CD4-positive, alpha-beta T cell treated with Interleukin-6 at 100 ng/mL for 8 hours (primary cell): ENCODE results near the gene DNAJC22.
"Not testable (repeated sequence)": the region's sequence is repeated elsewhere in the genome, so short reads cannot be mapped to it uniquely, and the experiment has no call there.

Experiments used
- DNase-seq: peaks from one replicate; pipeline ENCODE4 v3.0.0-alpha.2; 2020; ENCODE audit warnings: mixed read lengths, low spot score

Gene DNAJC22

GRCh38 chr12:49346659-49347310 lies at the start of gene DNAJC22:
Gene DNAJC22 (plus strand): TSS chr12:49346888. CDS start chr12:49348873, 1,985 bp downstream.
- no peak for DNase-seq

DNA sequence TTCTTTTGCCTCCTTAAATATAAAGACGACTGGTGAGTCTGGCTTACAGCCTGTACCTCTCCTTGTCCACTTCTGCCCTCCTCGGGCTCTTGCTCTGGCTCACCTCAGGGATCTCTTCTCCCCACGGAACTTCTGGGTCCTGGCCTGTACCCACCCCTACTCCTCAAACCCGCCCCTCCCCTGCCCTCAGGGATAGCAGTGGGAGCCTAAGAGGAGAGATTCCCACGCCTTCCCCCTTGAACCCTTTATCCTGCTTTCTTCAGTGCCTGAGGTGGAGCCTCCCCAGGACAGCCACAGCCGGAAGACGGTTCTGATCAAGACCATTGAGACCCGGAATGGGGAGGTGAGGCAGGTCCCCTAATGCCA lies 49.0 kb upstream of the DNAJC22 start:
- no peak for DNase-seq

DNA sequence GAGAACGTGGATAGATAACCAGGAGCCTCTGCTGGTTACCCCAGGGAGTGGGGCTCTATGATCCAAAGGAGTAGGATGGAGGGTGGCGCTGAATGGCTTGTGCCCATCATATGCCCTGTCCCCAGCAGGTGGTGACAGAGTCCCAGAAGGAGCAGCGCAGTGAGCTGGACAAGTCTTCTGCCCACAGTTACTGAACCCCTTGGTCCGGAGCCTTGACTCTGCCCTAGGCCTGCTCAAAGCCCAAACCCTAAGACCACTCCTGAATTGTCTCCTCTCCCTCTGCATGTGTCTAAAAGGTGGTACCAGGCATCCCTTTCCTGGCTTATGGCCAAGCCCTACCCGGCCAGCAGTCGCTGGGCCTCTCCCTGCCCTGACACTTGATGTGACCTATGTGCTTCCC lies 48.5 kb upstream of the DNAJC22 start:
- DNase-seq, result no peak

DNA sequence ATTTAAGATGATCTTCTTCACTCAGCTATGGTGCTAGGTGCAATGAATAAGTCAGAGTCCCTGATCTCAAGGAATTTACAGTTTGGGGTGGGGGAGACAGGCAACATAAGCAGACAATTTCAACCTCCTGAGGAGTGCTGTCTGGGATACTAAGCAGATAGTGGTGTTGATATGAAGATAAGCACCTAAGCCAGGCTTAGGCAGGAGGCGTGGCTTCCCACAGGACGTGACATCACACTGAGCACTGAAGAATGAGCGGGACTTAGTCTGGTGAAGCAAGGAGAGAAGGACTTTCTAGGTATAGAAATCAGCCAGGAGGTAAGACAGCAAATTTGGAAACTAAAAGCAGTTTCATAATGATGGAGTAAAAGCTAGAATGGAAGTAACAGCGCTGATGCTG lies 44.9 kb upstream of the DNAJC22 start:
- DNase-seq, result no peak

DNA sequence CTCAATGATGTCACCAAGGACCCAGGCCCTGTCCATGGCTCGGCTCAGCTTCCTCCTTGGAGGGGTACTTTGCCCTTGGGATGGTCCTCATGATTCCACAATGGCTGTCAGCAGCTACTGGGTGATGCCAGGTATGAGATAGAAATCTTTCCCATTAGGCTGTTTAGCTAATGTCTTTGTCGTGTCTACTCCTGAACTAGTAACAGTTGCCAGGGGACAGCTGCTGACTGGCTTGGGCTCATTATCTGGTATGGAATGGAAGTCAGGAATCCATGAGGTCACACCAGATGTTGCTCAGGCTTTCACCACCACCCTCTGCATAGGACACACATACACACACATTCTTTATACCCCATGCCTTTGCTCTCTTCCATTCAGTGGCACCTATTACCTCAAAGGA lies 42.5 kb upstream of the DNAJC22 start:
- DNase-seq, result no peak

GRCh38 chr12:49305762-49306510 lies 40.8 kb upstream of the DNAJC22 start:
- DNase-seq, result no peak

DNA sequence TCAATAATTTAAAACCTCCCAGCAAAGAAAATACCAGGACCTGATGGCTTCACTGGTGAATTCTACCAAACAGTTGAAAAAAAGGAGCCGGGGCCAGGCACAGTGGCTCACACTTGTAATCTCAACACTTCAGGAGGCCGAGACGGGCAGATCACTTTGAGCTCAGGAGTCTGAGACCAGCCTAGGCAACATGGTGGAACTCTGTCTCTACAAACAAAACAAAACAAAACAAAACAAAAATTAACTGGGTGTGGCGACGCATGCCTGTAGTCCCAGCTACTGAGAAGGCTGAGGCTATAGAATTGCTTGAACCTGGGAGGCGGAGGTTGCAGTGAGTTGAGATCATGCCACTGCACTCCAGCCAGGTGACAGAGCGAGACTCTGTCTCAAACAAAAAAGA lies 37.3 kb upstream of the DNAJC22 start:
- no peak for DNase-seq

DNA sequence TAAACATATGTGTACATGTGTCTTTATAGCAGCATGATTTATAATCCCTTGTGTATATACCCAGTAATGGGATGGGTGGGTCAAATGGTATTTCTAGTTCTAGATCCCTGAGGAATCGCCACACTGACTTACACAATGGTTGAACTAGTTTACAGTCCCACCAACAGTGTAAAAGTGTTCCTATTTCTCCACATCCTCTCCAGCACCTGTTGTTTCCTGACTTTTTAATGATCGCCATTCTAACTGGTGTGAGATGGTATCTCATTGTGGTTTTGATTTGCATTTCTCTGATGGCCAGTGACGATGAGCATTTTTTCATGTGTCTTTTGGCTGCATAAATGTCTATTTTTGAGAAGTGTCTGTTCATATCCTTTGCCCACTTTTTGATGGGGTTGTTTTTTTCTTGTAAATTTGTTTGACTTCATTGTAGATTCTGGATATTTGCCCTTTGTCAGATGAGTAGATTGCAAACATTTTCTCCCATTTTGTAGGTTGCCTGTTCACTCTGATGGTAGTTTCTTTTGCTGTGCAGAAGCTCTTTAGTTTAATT lies 36.2 kb upstream of the DNAJC22 start:
- not testable (repeated sequence) for DNase-seq

DNA sequence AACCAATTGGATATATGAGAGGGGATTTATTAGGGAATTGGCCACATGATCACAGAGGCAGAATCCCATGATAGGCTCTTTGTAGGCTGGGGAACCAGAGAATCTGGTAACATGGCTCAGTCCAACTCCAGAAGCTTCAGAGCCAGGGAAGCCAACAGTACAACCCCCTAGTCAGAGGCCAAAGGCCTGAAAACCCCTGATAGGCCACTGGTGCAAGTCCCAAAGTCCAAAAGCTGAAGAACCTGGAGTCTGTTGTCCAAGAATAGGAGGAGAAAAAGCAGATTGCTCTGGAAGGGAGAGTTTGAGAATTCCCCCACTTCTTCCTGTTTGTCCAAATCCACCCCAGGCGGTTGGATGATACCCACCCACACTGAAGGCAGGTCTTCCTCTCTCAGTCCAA lies 31.9 kb upstream of the DNAJC22 start:
- DNase-seq, result no peak

- not testable (repeated sequence) for DNase-seq
Observed at GRCh38 chr12:49317118-49317517, 29.6 kb upstream of the DNAJC22 start.

- not testable (repeated sequence) for DNase-seq
Observed at GRCh38 chr12:49320411-49321103, 26.1 kb upstream of the DNAJC22 start.

DNA sequence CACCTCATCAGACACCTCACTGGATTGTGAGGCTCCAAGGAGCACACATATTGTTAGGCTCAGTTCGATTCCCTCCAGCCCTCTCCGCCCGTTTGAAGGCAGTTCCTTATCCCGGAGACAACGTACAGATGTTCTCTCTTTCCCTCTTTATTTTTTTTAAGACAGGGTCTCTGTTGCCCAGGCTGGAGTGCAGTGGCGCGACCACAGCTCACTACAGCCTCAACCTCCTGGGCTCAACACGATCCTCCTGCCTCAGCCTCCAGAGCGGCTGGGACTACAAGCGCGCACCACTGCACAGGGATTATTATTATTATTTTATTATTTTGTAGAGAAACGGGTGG lies 24.4 kb upstream of the DNAJC22 start:
- no peak for DNase-seq

DNA sequence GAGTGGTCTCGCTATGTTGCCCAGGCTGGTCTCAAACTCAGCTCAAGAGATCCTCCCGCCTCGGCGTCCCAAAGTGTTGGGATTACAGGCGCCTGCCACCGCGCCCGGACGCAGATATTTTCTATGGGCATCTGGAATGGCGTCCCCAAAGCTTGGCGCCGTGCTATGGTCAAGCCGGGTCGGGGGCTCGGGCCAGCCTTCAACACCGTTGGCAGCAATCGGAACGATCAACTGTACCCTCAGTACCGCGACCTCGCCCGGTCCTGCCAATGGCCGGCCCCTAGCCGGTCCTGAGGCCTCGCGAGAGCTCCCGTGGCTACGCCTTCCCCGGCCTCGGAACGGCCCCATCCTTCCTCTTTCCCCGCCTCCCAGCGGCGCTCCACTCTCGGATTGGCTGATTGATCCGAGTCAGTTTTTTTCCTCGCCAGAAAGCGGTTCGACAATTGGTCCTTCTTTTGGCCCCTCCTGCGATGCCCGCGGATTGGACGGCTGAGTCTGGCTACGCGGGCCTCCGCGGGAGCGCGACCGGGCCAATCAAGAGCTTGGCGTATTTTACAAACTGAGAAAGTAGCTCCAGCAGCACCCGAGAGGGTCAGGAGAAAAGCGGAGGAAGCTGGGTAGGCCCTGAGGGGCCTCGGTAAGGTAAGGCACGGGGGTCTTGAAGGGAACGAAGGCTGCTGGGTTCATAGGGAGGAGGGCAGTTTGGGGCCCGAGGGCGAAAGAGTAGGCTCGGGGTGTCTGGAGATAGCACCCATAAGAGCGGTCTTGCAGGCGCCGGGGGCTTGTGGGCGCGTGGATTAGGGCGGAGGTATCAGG lies 23.8 kb upstream of the DNAJC22 start, which contains the start of gene TROAP:
TROAP (plus strand) TSS at position 548 of the 816 bp plus-strand sequence. CDS start 354 bp downstream, outside the sequence.
- peak; percentile 97 for DNase-seq

DNA sequence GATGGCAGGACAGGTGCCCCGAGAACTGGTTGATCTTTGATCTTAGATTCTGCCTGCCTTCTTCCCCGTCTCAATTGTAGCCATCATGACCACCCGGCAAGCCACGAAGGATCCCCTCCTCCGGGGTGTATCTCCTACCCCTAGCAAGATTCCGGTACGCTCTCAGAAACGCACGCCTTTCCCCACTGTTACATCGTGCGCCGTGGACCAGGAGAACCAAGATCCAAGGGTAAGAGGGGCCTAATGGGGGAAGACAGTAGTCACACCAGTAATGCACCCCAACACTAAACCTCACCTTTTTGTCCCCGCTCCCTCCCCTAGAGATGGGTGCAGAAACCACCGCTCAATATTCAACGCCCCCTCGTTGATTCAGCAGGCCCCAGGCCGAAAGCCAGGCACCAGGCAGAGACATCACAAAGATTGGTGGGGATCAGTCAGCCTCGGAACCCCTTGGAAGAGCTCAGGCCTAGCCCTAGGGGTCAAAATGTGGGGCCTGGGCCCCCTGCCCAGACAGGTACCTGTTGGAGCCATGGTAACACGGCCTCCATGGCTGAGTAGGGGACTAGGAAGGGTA lies 23.1 kb upstream of the DNAJC22 start:
- no peak for DNase-seq

DNA sequence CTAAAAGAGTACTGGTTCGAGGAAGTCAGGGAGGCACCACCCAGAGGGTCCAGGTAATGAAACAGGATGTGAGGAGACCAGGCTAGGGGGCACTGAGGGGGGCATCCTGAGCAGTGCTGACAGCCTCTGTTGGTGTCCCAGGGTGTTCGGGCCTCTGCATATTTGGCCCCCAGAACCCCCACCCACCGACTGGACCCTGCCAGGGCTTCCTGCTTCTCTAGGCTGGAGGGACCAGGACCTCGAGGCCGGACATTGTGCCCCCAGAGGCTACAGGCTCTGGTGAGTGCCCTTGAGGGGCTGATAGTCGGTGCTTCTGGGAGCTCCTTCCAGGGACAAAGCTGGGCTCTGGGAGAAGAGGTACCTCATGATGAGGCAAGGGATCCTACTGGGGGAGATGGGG lies 21.1 kb upstream of the DNAJC22 start:
- no peak for DNase-seq

GRCh38 chr12:49327368-49327767 lies 19.3 kb upstream of the DNAJC22 start:
- DNase-seq, result no peak

DNA sequence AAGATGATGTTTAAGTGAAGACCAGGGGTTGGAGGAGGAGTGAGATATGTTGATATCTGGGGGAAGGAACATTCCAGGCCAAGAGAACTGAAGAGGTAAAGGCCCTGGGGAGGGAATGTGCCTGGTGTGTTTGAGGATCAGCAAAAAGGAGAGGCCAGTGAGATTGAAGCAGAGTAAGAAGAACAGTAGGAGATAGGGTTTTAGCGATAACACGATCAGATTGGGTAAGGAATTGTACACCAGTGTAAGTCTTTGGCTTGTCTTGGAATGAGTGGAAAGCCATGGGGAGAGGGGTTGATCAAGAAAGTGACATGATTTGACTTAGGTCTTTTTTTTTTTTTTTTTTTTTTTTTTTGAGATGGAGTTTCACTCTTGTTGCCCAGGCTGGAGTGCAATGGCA lies 18.8 kb upstream of the DNAJC22 start:
- no peak for DNase-seq

DNA sequence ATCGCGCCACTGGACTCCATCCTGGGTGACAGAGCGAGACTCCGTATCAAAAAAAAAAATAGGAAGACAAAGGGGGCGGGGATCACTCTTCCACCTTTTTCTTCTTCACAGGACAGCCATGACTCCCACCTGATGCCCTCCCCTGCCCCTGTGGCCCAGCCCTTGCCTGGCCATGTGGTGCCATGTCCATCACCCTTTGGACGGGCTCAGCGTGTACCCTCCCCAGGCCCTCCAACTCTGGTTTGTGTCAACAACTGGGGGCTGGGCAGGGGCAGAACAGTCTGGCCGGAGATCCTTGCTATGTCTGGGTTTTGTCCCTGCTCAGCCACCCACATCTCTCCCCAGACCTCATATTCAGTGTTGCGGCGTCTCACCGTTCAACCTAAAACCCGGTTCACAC lies 17.9 kb upstream of the DNAJC22 start:
- DNase-seq, result no peak

DNA sequence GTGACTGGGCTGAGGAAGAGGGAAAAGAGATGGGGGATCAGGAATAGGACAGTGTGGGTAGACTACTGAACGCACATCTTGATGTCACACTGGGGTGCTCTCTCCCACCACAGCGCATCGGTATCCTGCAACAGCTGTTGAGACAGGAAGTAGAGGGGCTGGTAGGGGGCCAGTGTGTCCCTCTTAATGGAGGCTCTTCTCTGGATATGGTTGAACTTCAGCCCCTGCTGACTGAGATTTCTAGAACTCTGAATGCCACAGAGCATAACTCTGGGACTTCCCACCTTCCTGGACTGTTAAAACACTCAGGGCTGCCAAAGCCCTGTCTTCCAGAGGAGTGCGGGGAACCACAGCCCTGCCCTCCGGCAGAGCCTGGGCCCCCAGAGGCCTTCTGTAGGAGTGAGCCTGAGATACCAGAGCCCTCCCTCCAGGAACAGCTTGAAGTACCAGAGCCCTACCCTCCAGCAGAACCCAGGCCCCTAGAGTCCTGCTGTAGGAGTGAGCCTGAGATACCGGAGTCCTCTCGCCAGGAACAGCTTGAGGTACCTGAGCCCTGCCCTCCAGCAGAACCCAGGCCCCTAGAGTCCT lies 16.6 kb upstream of the DNAJC22 start:
- no peak for DNase-seq

- DNase-seq, result no peak
Observed at GRCh38 chr12:49330631-49331379, 15.9 kb upstream of the DNAJC22 start.
